NB4 (cell line): ENCODE measurements around the gene SPRTN.

ENCODE experiments used
- DNase-seq: peaks from one replicate; pipeline ENCODE4 v3.0.0; 2010; ENCODE audit warnings: low read depth
- H3K4me3 ChIP-seq: one replicate; pipeline ENCODE4 v1.5.1; 2011; ENCODE audit warnings: mild to moderate bottlenecking, low read depth, low read length, moderate library complexity
- MYC ChIP-seq: IDR thresholded peaks from 2 replicates; pipeline ENCODE4 v1.6.1; 2011; ENCODE audit warnings: low read depth, low read length
- POLR2A ChIP-seq: IDR thresholded peaks from 2 replicates; pipeline ENCODE4 v1.6.1; 2011; ENCODE audit warnings: mild to moderate bottlenecking; ENCODE audit not compliant: insufficient read length; ENCODE audit errors: extremely low read depth
- TF ChIP-seq, protein P1 (sequence below): IDR thresholded peaks from 2 replicates; pipeline ENCODE4 v1.6.1; 2011; ENCODE audit warnings: low read depth, low read length
- TF ChIP-seq, protein P2 (sequence below): IDR thresholded peaks from one replicate; pipeline ENCODE4 v1.5.1; 2012; ENCODE audit warnings: low read depth, low read length

Gene SPRTN

DNA sequence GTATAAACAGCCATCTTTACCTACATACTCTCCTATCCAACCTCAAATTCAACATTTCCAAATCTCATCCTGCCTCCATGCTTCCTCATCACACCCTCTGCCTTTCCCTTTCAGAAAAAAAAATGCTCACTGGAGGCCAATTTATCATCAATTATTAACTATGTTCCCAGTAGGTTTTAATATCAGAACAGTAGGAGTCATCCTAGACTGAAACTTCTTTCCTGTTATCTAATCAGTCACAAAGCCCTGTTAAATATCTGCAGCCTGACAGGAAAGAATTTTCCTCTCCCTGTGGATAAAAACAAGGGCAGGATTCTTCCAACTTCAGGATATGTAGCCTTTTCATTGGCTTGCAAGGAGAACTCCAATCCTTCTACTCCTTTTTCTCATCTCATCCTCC is 55.6 kb downstream of the SPRTN start:
- H3K4me3 ChIP-seq = no peak overlapping the region
- TF ChIP-seq POLR2A (no peak), MYC (no peak)
- TF ChIP-seq, protein P1, sequence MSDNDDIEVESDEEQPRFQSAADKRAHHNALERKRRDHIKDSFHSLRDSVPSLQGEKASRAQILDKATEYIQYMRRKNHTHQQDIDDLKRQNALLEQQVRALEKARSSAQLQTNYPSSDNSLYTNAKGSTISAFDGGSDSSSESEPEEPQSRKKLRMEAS = no peak
- no peak for DNase-seq

DNA sequence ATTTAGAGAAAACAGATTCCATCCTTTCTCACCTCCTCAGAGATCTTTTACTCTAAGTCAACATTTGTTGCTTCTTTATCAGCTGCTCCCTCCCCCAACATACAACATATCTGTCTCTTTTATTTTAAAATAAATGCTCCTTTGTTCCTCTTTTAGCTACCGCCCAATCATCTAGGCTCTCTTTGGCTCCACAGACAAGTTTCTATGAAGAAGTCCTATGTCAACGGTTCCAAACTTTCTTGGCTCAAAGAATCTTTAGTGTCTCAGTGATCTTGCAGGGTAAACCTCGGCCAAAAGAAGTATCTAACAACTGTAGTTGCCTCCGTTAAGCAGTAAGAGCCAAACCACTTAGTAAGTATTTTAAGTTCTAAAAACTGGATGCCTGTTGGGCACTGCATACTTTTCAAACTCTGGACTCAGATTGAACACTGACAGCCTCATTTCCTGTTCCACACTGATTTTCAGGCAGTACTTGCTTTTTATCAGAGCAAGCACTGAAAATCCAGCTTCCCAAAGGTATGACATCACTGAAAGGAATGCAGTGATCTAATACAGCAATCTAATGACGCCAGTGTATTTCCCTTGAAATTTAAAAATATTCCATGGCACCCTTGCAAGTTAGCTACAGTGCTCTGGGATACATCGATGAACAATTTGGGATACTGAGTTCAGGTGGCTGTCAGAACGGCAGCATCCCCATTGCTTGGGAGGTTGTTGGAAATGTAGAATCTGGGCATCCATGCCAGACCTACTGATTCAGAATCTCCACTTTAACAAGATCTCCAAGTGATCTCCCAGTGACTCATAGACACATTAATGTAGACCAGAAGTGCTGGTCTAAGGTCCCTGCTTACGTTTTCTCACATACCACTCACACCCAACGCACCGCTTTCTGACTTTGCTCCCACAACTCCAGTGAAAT is 57.2 kb downstream of the SPRTN start:
- no peak for TF ChIP-seq MYC
- TF ChIP-seq, protein P1 = no peak
- no peak for TF ChIP-seq POLR2A
- TF ChIP-seq, protein P2, sequence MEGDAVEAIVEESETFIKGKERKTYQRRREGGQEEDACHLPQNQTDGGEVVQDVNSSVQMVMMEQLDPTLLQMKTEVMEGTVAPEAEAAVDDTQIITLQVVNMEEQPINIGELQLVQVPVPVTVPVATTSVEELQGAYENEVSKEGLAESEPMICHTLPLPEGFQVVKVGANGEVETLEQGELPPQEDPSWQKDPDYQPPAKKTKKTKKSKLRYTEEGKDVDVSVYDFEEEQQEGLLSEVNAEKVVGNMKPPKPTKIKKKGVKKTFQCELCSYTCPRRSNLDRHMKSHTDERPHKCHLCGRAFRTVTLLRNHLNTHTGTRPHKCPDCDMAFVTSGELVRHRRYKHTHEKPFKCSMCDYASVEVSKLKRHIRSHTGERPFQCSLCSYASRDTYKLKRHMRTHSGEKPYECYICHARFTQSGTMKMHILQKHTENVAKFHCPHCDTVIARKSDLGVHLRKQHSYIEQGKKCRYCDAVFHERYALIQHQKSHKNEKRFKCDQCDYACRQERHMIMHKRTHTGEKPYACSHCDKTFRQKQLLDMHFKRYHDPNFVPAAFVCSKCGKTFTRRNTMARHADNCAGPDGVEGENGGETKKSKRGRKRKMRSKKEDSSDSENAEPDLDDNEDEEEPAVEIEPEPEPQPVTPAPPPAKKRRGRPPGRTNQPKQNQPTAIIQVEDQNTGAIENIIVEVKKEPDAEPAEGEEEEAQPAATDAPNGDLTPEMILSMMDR = no peak
- no peak overlapping the region for H3K4me3 ChIP-seq

DNA sequence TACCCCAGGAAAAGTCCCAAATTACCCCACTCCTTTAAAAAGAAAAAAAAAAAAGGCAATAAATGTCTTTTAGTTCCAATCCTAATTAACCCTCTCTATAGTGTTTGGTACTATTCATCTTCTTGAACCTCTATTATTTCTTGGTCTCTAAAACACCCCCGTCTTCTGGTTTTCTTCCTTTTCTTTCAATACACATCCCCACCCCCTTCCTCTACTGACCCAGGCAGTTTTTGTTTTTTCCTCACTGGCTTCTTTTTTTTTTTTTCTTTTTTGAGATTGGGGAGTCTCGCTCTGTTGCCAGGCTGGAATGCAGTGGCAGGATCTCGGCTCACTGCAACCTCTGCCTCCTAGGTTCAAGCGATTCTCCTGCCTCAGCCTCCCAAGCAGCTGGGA is 57.9 kb downstream of the SPRTN start:
- no peak for DNase-seq
- TF ChIP-seq MYC (no peak), POLR2A (no peak)
- TF ChIP-seq, protein P2 = no peak
- TF ChIP-seq, protein P1 = no peak
- H3K4me3 ChIP-seq = no peak overlapping the region

More for the DNA sequence above, 57.2 kb downstream of the SPRTN start:
- DNase-seq = no peak

DNA sequence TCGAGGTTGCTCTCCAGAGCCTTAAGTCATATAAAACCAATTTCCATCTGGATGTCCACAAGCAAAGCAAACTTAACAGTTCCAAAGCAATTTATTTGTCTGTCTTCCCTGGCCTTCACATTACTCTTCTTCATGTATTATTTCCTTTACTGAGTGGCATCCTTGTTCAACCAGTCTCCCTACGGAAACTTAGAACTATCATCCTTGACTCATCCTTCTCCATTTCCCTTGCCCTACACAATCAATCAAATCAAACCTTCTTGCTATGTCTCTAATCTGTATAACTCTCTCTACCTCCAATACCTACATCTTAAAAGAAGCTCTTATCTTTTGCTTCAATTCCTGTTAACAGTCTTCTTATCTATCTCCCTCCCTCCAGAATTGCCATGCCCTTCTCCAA is 58.5 kb downstream of the SPRTN start:
- TF ChIP-seq MYC (no peak), POLR2A (no peak)
- TF ChIP-seq, protein P2 = no peak
- TF ChIP-seq, protein P1 = no peak
- H3K4me3 ChIP-seq = no peak overlapping the region
- no peak for DNase-seq

DNA sequence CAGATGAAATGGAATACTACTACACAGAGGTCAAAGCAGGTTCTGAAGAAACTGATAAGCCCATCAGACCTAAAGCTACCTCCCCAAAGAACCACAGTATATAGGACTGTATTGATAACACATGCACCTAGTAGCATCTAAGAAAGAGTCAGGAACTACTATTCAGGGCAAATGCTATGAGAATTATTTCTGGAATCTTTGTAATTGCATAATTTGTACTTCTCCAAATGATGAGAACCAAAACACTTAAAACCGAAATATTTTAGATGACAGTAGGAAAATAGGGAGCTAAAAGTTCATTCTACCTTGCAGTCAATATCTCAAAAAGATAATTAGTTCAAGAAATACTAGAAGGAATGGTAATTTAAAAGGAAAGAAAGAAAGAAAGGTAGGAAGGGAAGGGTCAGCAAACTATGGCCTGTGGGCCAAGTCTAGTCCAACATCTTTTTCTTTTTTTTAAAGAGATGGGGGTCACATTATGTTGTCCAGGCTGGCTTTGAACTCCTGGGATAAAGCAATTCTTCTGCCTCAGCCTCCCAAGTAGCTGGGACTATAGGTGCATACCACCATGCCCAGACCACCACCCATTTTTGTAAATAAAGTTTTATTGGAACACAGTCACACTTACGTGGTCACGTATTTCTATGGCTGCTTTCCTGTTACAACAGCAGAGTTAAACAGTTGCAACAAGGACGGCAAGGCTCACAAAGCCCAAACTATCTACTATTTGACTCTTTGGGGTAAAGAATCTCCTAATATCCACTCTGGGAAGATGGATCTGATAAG is 60.0 kb downstream of the SPRTN start:
- H3K4me3 ChIP-seq = no peak overlapping the region
- DNase-seq = no peak
- TF ChIP-seq MYC (no peak), POLR2A (no peak)
- TF ChIP-seq, protein P2 = no peak
- TF ChIP-seq, protein P1 = no peak
